PC-3 (cell line): ENCODE results near the gene KRTAP10-9. TPM values are rescaled to one million over a fixed set of nuclear protein-coding genes. Genes with fewer than 3 reads are reported as not detected.

Experiments used
- ATAC-seq: fragments of 200-7000 bp; cut with Tn5 transposase; 2 replicates; pipeline ENCODE4 v1.9.1; 2020; ENCODE audit warnings: mild to moderate bottlenecking, moderate library complexity
- BruUV-seq: library from RNA; stranded (reverse); fragments of 400-500 nt; replicated peaks from 2 replicates; lab custom pipeline; 2021; lab: Mats Ljungman, UMichigan
- CTCF ChIA-PET: fragments of 300-600 bp; sonication (Branson Sonifier 250); formaldehyde crosslinking; loops from one replicate; lab custom pipeline; 2022; ENCODE audit warnings: antibody characterized with exemption; lab: Charles Lee
- POLR2A ChIA-PET: fragments of 300-600 bp; sonication (Branson Sonifier 250); formaldehyde crosslinking; loops from one replicate; lab custom pipeline; 2022; ENCODE audit warnings: antibody characterized with exemption; ENCODE audit not compliant: unreplicated experiment; lab: Charles Lee
- DNase-seq: peaks from one replicate; pipeline ENCODE4 v3.0.0-alpha.2; 2015
- H2AFZ ChIP-seq: fragments of 300-600 bp; sonication (generic); 2 replicates; pipeline ENCODE4 v1.6.0; 2016; ENCODE audit warnings: antibody characterized with exemption, low read length
- H3F3A ChIP-seq: fragments of 300-600 bp; sonication (generic); one replicate; pipeline ENCODE4 v1.6.0; 2017; ENCODE audit warnings: antibody characterized with exemption, low read length, control low read depth, mild to moderate bottlenecking; ENCODE audit not compliant: unreplicated experiment
- H3K27ac ChIP-seq: fragments of 300-600 bp; sonication (generic); 2 replicates; pipeline ENCODE4 v1.5.1; 2016; ENCODE audit warnings: mild to moderate bottlenecking, low read length
- H3K27me3 ChIP-seq: fragments of 300-600 bp; sonication (generic); 2 replicates; pipeline ENCODE4 v1.6.1; 2016; ENCODE audit warnings: low read length, mixed read lengths
- H3K36me3 ChIP-seq: fragments of 300-600 bp; sonication (generic); 2 replicates; pipeline ENCODE4 v1.6.1; 2016; ENCODE audit warnings: low read depth, mixed run types, low read length, mixed read lengths
- H3K4me1 ChIP-seq: fragments of 300-600 bp; sonication (generic); 2 replicates; pipeline ENCODE4 v1.5.1; 2016; ENCODE audit warnings: low read length; ENCODE audit not compliant: insufficient read depth
- H3K4me2 ChIP-seq: fragments of 300-600 bp; sonication (generic); 2 replicates; pipeline ENCODE4 v1.6.0; 2016; ENCODE audit warnings: low read length
- H3K4me3 ChIP-seq: fragments of 300-600 bp; sonication (generic); 2 replicates; pipeline ENCODE4 v1.5.1; 2016; ENCODE audit warnings: mild to moderate bottlenecking, low read length, mixed read lengths
- H3K79me2 ChIP-seq: fragments of 300-600 bp; sonication (generic); 2 replicates; pipeline ENCODE4 v1.6.1; 2017; ENCODE audit warnings: low read length, mixed read lengths
- H3K9ac ChIP-seq: fragments of 300-600 bp; sonication (generic); 2 replicates; pipeline ENCODE4 v1.6.0; 2016; ENCODE audit warnings: mild to moderate bottlenecking, low read length
- H3K9me2 ChIP-seq: fragments of 300-600 bp; sonication (generic); replicated peaks from 2 replicates; pipeline ENCODE4 v1.6.1; 2016; ENCODE audit warnings: mixed run types, low read length, mixed read lengths
- H3K9me3 ChIP-seq: fragments of 300-600 bp; sonication (generic); 2 replicates; pipeline ENCODE4 v1.6.1; 2016; ENCODE audit warnings: low read length, mixed read lengths
- H4K20me1 ChIP-seq: fragments of 300-600 bp; sonication (generic); 2 replicates; pipeline ENCODE4 v1.6.1; 2016; ENCODE audit warnings: low read length, mixed read lengths
- EZH2 ChIP-seq: fragments of 300-600 bp; sonication (generic); IDR thresholded peaks from one replicate; pipeline ENCODE4 v1.6.1; 2017; ENCODE audit warnings: antibody characterized with exemption, mild to moderate bottlenecking, low read length; ENCODE audit not compliant: unreplicated experiment
- EZH2phosphoT487 ChIP-seq: fragments of 300-600 bp; sonication (generic); IDR thresholded peaks from 2 replicates; pipeline ENCODE4 v1.6.1; 2018; ENCODE audit warnings: mild to moderate bottlenecking, antibody characterized with exemption, low read length, borderline replicate concordance
- intact Hi-C: fragments of 100-400 bp; cut with micrococcal nuclease; formaldehyde crosslinking; loops from 2 replicates; pipeline ENCODE4 v1.9.0; 2023
- total RNA-seq: library from RNA; depleted of rRNA; stranded (reverse); fragments of >200 nt; gene quantifications from 2 replicates; pipeline ENCODE4 v1.2.3, GENCODE V29; 2014
- TF ChIP-seq, protein P1 (sequence below): fragments of 300-600 bp; sonication (generic); conservative IDR thresholded peaks from 2 replicates; pipeline ENCODE4 v1.5.1; 2017; ENCODE audit warnings: antibody characterized with exemption, low read depth, mild to moderate bottlenecking, low read length

The KRTAP10-9 gene
- total RNA-seq, 1 experiment from 2014 or later = not detected

GRCh38 chr21:44650265-44650972 is 23.5 kb downstream of the KRTAP10-9 start:
- Histone ChIP-seq H3K27ac (no peak overlapping the region), H3K9me2 (no peaks in the 10 kb centered on the region), H4K20me1 (no peaks in the 10 kb centered on the region), H3K4me3 (no peak overlapping the region), H3F3A (no peaks in the 10 kb centered on the region), H3K9ac (no peak overlapping the region), H3K4me2 (no peak overlapping the region), H3K36me3 (no peaks in the 10 kb centered on the region), H3K27me3 (no peaks in the 10 kb centered on the region), H3K4me1 (no peaks in the 10 kb centered on the region), H3K79me2 (no peaks in the 10 kb centered on the region), H3K9me3 (no peaks in the 10 kb centered on the region), H2AFZ (no peak overlapping the region)
- DNase-seq (no peak), ATAC-seq (no peak)
- intact Hi-C loops = no loop called here
- ChIA-PET POLR2A (no interaction called here), CTCF (no interaction called here)
- no TSS peak for BruUV-seq
- TF ChIP-seq, protein P1, sequence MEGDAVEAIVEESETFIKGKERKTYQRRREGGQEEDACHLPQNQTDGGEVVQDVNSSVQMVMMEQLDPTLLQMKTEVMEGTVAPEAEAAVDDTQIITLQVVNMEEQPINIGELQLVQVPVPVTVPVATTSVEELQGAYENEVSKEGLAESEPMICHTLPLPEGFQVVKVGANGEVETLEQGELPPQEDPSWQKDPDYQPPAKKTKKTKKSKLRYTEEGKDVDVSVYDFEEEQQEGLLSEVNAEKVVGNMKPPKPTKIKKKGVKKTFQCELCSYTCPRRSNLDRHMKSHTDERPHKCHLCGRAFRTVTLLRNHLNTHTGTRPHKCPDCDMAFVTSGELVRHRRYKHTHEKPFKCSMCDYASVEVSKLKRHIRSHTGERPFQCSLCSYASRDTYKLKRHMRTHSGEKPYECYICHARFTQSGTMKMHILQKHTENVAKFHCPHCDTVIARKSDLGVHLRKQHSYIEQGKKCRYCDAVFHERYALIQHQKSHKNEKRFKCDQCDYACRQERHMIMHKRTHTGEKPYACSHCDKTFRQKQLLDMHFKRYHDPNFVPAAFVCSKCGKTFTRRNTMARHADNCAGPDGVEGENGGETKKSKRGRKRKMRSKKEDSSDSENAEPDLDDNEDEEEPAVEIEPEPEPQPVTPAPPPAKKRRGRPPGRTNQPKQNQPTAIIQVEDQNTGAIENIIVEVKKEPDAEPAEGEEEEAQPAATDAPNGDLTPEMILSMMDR = no peak

- H3K4me2 ChIP-seq = no peak overlapping the region
- H3K27ac ChIP-seq = no peak overlapping the region
- H2AFZ ChIP-seq = no peak overlapping the region
- DNase-seq = no peak
- no peaks in the 10 kb centered on the region for H3K4me1 ChIP-seq
- TF ChIP-seq, protein P1 = no peak
- TF ChIP-seq EZH2 = no peak
- no peak for TF ChIP-seq EZH2phosphoT487
- no TSS peak for BruUV-seq
- no peaks in the 10 kb centered on the region for H3K9me2 ChIP-seq
- no peak overlapping the region for H3K9ac ChIP-seq
- H3F3A ChIP-seq = no peaks in the 10 kb centered on the region
- ATAC-seq = no peak
- no peaks in the 10 kb centered on the region for H3K9me3 ChIP-seq
- no peaks in the 10 kb centered on the region for H3K79me2 ChIP-seq
- ChIA-PET CTCF (no interaction called here), POLR2A (no interaction called here)
- H3K27me3 ChIP-seq = no peaks in the 10 kb centered on the region
- H4K20me1 ChIP-seq = no peaks in the 10 kb centered on the region
- intact Hi-C loops = no loop called here
- no peak overlapping the region for H3K4me3 ChIP-seq
- H3K36me3 ChIP-seq = no peaks in the 10 kb centered on the region
Measured at GRCh38 chr21:44650973-44651675, 24.2 kb downstream of the KRTAP10-9 start.

DNA sequence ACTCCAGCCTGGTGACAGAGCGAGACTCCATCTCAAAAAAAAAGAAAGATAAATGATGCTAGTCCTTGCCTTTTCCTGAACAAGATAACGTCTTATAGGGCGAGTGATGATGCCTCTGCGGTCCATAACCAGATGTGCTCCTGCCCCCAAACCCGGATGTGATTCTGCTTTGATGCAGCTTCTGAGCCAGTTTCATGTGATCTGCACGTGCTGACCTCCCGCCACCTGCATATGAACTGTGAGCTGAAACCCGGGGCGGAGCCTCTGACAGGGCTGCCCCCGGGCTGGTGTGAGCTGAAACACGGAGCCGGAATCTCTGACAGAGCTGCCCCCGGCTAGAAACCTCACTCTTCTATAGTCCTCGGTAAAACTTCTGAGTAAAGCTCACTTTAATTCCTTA is 26.2 kb downstream of the KRTAP10-9 start:
- no peak for ATAC-seq

More for the DNA sequence above, 26.2 kb downstream of the KRTAP10-9 start:
- TF ChIP-seq, protein P1 = no peak
- TF ChIP-seq EZH2phosphoT487 (no peak), EZH2 (no peak)
- no peak for DNase-seq
- H4K20me1 ChIP-seq = no peaks in the 10 kb centered on the region
- H3K4me2 ChIP-seq = no peak overlapping the region
- no peaks in the 10 kb centered on the region for H3K36me3 ChIP-seq
- no peaks in the 10 kb centered on the region for H3K79me2 ChIP-seq
- BruUV-seq = no TSS peak
- H3K27me3 ChIP-seq = no peaks in the 10 kb centered on the region
- H3K9ac ChIP-seq = no peak overlapping the region
- no peak overlapping the region for H3K27ac ChIP-seq
- ChIA-PET CTCF (no interaction called here), POLR2A (no interaction called here)
- 0 out of 2 replicates have a peak, but pooled peaks cover 5% of the 10 kb centered on the region for H3K9me3 ChIP-seq
- H2AFZ ChIP-seq = no peak overlapping the region
- H3K4me3 ChIP-seq = no peak overlapping the region
- intact Hi-C loops = no loop called here
- no peaks in the 10 kb centered on the region for H3K9me2 ChIP-seq
- no peaks in the 10 kb centered on the region for H3K4me1 ChIP-seq
- H3F3A ChIP-seq = no peaks in the 10 kb centered on the region
